ENCODE results near the gene ERAP2.

GRCh38 chr5:96909003-96909402, 32.7 kb downstream of the ERAP2 start:
- TF ChIP-seq, protein P1, sequence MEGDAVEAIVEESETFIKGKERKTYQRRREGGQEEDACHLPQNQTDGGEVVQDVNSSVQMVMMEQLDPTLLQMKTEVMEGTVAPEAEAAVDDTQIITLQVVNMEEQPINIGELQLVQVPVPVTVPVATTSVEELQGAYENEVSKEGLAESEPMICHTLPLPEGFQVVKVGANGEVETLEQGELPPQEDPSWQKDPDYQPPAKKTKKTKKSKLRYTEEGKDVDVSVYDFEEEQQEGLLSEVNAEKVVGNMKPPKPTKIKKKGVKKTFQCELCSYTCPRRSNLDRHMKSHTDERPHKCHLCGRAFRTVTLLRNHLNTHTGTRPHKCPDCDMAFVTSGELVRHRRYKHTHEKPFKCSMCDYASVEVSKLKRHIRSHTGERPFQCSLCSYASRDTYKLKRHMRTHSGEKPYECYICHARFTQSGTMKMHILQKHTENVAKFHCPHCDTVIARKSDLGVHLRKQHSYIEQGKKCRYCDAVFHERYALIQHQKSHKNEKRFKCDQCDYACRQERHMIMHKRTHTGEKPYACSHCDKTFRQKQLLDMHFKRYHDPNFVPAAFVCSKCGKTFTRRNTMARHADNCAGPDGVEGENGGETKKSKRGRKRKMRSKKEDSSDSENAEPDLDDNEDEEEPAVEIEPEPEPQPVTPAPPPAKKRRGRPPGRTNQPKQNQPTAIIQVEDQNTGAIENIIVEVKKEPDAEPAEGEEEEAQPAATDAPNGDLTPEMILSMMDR (conservative IDR thresholded peaks at IDR 0.05): no peak
- no peak for TF ChIP-seq ZFX (IDR thresholded peaks at IDR 0.05)
